Loucy (cell line): ENCODE results near the gene DISC1.

Experiments used
- H2AFZ ChIP-seq: fragments of 200-600 bp; sonication (generic); 2 replicates; pipeline ENCODE4 v1.6.0; 2016; ENCODE audit warnings: antibody characterized with exemption, mild to moderate bottlenecking, low read length, moderate library complexity
- H3F3A ChIP-seq: fragments of 200-600 bp; 2 replicates; pipeline ENCODE4 v1.6.0; 2016; ENCODE audit warnings: antibody characterized with exemption, low read depth, mild to moderate bottlenecking
- H3K27me3 ChIP-seq: fragments of 200-600 bp; sonication (generic); 2 replicates; pipeline ENCODE4 v1.6.1; 2014; ENCODE audit warnings: low read length, mild to moderate bottlenecking; ENCODE audit not compliant: insufficient read depth, poor library complexity, severe bottlenecking
- H3K36me3 ChIP-seq: fragments of 200-600 bp; sonication (generic); 2 replicates; pipeline ENCODE4 v1.6.1; 2016; ENCODE audit warnings: low read length; ENCODE audit not compliant: insufficient read depth
- H3K4me1 ChIP-seq: fragments of 200-600 bp; sonication (generic); 2 replicates; pipeline ENCODE4 v1.5.1; 2014; ENCODE audit warnings: low read length, mild to moderate bottlenecking; ENCODE audit not compliant: insufficient read depth, poor library complexity, severe bottlenecking
- H3K4me2 ChIP-seq: fragments of 200-600 bp; sonication (generic); 2 replicates; pipeline ENCODE4 v1.6.0; 2014; ENCODE audit warnings: antibody characterized with exemption, low read length, low read depth, mild to moderate bottlenecking; ENCODE audit not compliant: poor library complexity, severe bottlenecking
- H3K4me3 ChIP-seq: fragments of 200-600 bp; sonication (generic); 2 replicates; pipeline ENCODE4 v1.5.1; 2014; ENCODE audit warnings: low read length, mild to moderate bottlenecking, mixed read lengths; ENCODE audit not compliant: poor library complexity, severe bottlenecking
- H3K79me2 ChIP-seq: fragments of 200-600 bp; sonication (generic); 2 replicates; pipeline ENCODE4 v1.6.1; 2014; ENCODE audit warnings: low read length; ENCODE audit not compliant: insufficient read depth
- H3K9ac ChIP-seq: fragments of 200-600 bp; sonication (generic); 2 replicates; pipeline ENCODE4 v1.6.0; 2014; ENCODE audit warnings: mild to moderate bottlenecking, low read depth, low read length, moderate library complexity; ENCODE audit not compliant: poor library complexity, severe bottlenecking
- H3K9me2 ChIP-seq: fragments of 200-600 bp; sonication (generic); replicated peaks from 2 replicates; pipeline ENCODE4 v1.6.1; 2016; ENCODE audit warnings: low read depth, low read length, mixed read lengths
- H3K9me3 ChIP-seq: fragments of 200-600 bp; sonication (generic); 2 replicates; pipeline ENCODE4 v1.6.1; 2014; ENCODE audit warnings: mild to moderate bottlenecking, antibody characterized with exemption, low read length, low read depth; ENCODE audit not compliant: insufficient read depth
- H4K20me1 ChIP-seq: fragments of 200-600 bp; sonication (generic); 2 replicates; pipeline ENCODE4 v1.6.0; 2014; ENCODE audit warnings: antibody characterized with exemption, low read length, mild to moderate bottlenecking; ENCODE audit not compliant: insufficient read depth, poor library complexity, severe bottlenecking
- EZH2phosphoT487 ChIP-seq: fragments of 200-600 bp; IDR thresholded peaks from 2 replicates; pipeline ENCODE4 v1.6.1; 2018; ENCODE audit warnings: antibody characterized with exemption, mild to moderate bottlenecking, moderate library complexity, borderline replicate concordance
- TF ChIP-seq, protein P1 (sequence below): fragments of 200-600 bp; sonication (generic); conservative IDR thresholded peaks from 2 replicates; pipeline ENCODE4 v1.5.1; 2014; ENCODE audit warnings: mild to moderate bottlenecking, antibody characterized with exemption, low read length

The DISC1 gene

DNA sequence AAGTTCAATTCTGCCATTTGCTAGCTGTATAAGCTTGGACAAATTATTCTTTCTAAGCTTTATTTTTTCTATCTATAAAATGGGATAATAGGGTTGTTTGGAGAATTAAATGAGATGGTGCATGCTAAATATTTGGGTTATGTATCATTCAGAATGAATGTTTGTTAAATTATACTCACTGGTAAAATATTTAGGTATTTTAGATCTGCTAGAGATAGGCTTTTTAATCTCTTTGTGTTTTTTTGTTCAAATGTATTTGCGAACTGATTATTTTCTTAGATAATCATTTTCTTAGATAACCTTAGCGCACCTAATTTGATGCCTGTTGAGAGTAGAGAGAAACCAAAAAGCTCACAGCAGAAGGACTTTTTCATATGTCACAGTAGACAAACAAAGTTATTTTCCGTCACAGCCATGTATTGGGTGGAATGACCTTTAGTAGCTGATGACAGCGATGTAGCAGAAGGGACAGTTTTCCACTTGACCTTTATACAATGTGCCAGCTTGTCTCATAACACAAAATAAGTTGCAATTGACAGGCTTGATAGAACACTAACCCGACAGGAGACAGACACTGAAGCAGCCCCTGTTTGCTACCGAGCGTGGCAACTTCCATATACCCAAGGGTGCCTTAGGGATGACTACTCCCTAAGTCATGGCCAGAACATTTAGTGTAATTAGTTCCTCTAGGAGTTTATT lies 93.0 kb downstream of the DISC1 start:
- H3K79me2 ChIP-seq: no peaks in the 10 kb centered on the region
- H3K4me3 ChIP-seq: no peak overlapping the region
- no peaks in the 10 kb centered on the region; the same call in 1 of the 2 replicates for H3K36me3 ChIP-seq
- no peaks in the 10 kb centered on the region for H4K20me1 ChIP-seq
- H3K4me2 ChIP-seq: no peak overlapping the region
- no peak overlapping the region for H3K9ac ChIP-seq
- H3F3A ChIP-seq: no peaks in the 10 kb centered on the region
- no peaks in the 10 kb centered on the region for H3K27me3 ChIP-seq
- no peaks in the 10 kb centered on the region for H3K9me3 ChIP-seq
- no peak for TF ChIP-seq EZH2phosphoT487
- TF ChIP-seq, protein P1, sequence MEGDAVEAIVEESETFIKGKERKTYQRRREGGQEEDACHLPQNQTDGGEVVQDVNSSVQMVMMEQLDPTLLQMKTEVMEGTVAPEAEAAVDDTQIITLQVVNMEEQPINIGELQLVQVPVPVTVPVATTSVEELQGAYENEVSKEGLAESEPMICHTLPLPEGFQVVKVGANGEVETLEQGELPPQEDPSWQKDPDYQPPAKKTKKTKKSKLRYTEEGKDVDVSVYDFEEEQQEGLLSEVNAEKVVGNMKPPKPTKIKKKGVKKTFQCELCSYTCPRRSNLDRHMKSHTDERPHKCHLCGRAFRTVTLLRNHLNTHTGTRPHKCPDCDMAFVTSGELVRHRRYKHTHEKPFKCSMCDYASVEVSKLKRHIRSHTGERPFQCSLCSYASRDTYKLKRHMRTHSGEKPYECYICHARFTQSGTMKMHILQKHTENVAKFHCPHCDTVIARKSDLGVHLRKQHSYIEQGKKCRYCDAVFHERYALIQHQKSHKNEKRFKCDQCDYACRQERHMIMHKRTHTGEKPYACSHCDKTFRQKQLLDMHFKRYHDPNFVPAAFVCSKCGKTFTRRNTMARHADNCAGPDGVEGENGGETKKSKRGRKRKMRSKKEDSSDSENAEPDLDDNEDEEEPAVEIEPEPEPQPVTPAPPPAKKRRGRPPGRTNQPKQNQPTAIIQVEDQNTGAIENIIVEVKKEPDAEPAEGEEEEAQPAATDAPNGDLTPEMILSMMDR: no peak
- H3K4me1 ChIP-seq: peaks cover 12% of the 10 kb centered on the region
- H2AFZ ChIP-seq: no peak overlapping the region
- H3K9me2 ChIP-seq: no peaks in the 10 kb centered on the region

DNA sequence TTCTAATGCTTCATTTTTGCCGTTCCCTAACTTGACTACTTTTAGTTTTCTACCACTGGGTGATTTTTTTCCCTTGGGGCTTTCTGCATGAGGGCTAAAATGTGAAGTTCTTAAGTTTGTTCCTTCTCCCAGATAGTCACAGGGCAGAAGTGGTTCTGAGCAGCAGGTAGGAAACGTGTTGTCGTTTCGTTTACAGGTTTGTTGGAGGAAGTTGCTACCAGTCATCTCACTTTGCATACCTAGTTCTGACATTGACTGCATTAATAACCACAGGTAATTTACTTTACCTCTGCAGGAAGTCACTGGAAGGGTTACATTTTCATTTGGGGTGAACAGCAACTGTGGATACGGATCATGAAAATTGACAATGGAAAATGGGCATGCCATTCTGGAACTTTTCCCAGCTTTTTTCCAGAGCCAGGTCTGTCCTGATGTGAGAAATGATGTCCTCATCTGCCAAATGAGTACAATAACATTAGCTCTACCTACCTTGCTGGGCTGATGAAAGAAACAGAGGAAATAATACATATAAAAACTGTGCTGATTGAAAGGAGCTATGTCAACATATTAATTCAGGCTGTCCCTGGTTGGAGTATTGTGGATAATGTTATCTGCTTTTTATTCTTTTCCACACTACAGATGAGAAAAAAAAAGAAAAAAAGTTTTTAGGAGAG lies 94.2 kb downstream of the DISC1 start:
- Histone ChIP-seq H3K9me2 (no peaks in the 10 kb centered on the region), H3K4me1 (peaks cover 23% of the 10 kb centered on the region), H3K9ac (no peak overlapping the region), H3K4me3 (no peak overlapping the region), H3K36me3 (no peaks in the 10 kb centered on the region), H4K20me1 (no peaks in the 10 kb centered on the region), H2AFZ (no peak overlapping the region), H3K4me2 (no peak overlapping the region), H3F3A (no peaks in the 10 kb centered on the region), H3K9me3 (no peaks in the 10 kb centered on the region), H3K79me2 (0 out of 2 replicates have a peak, but pooled peaks cover 4% of the 10 kb centered on the region), H3K27me3 (no peaks in the 10 kb centered on the region)
- TF ChIP-seq, protein P1: no peak
- TF ChIP-seq EZH2phosphoT487: no peak

DNA sequence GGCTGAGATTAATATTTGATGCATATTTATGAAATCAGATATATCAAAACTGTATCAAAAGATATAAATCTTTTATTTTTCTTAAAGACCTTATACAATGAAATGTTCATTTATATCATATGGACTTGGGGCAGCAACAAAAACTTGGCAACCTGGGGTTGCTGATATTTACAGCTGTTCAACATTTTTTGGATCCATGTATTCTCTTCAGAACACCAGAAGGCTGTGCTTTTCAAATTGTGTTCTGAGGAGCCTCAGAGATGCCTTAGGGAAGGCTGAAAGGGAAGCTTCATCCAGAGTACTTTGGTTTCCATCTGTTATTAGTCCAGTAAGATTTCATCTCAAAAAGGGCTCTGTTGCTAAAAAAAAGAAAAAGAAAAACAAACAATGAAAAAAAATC lies 94.8 kb downstream of the DISC1 start:
- H3K9me3 ChIP-seq: no peaks in the 10 kb centered on the region
- no peak overlapping the region for H3K4me3 ChIP-seq
- no peak overlapping the region for H2AFZ ChIP-seq
- no peak overlapping the region for H3K4me2 ChIP-seq
- no peaks in the 10 kb centered on the region for H3K9me2 ChIP-seq
- H3K27me3 ChIP-seq: no peaks in the 10 kb centered on the region
- H4K20me1 ChIP-seq: no peaks in the 10 kb centered on the region
- H3K4me1 ChIP-seq: peaks cover 30% of the 10 kb centered on the region
- no peaks in the 10 kb centered on the region for H3F3A ChIP-seq
- H3K9ac ChIP-seq: no peak overlapping the region
- no peaks in the 10 kb centered on the region for H3K36me3 ChIP-seq
- 0 out of 2 replicates have a peak, but pooled peaks cover 4% of the 10 kb centered on the region for H3K79me2 ChIP-seq
- no peak for TF ChIP-seq EZH2phosphoT487
- TF ChIP-seq, protein P1: no peak
